ENCODE data around the gene AMOTL2.
A peak's percentile ranks its signal among the peaks of the same experiment; 100 is the strongest.

GRCh38 chr3:134334231-134334900 lies 39.9 kb downstream of the AMOTL2 start:
- TF ChIP-seq TEAD4 (IDR thresholded peaks at IDR 0.05) (peak; percentile 78), MAX (IDR thresholded peaks at IDR 0.05) (no peak), RAD21 (IDR thresholded peaks at IDR 0.05; ENCODE audit: low read depth) (no peak), EP300 (IDR thresholded peaks at IDR 0.05; ENCODE audit: borderline replicate concordance) (no peak; the same call in 1 of the 2 replicates)
